Fibroblast of lung (primary cell): ENCODE measurements around the gene CIB1.

Experiments
- CTCF ChIP-seq, 2 donors: IDR thresholded peaks in 1 of 2; conservative IDR thresholded peaks in 1 of 2; 1 replicate in 1 of 2; 2 replicates in 1 of 2; pipeline ENCODE4 v1.5.1; 2011 to 2012; ENCODE audit warnings: low read length in 2 of 2, control low read depth in 1 of 2, inconsistent platforms in 1 of 2, low read depth in 1 of 2, mild to moderate bottlenecking in 1 of 2
- EZH2 ChIP-seq: IDR thresholded peaks from 2 replicates; pipeline ENCODE4 v1.5.1; 2012; ENCODE audit warnings: low read length, control low read depth, mild to moderate bottlenecking; ENCODE audit errors: missing control alignments

- TF ChIP-seq CTCF (conservative IDR thresholded peaks at IDR 0.05 in 1 of 2, IDR thresholded peaks at IDR 0.05 in 1 of 2; ENCODE audit: low read depth in 1 of 2, low read length in 2 of 2) (no peak), EZH2 (no peak)
Observed at GRCh38 chr15:90243943-90244639, 10.3 kb upstream of the CIB1 start.
